Stimulated activated naive B cell treated with anti-CD40 and anti-IgM and Interleukin-4, amounts not matched to agents 10 μg/mL and 1 μg/mL and 100 μg/mL, for 72 hours (primary cell): ENCODE measurements around the gene HSPB7.
"Not testable (repeated sequence)": the region's sequence is repeated elsewhere in the genome, so short reads cannot be mapped to it uniquely, and the experiment has no call there.

Experiments used
- ATAC-seq, 2 donors: fragments of 150-1000 bp; cut with Tn5 transposase; replicated peaks; 2 replicates each; pipeline ENCODE4 v1.10.0; 2021; ENCODE audit warnings: moderate library complexity in 1 of 2
- DNase-seq: peaks from one replicate; pipeline ENCODE4 v3.0.0; 2021
- H3K27ac Mint-ChIP-seq: one replicate; pipeline ENCODE4 v1.8.0; 2022; ENCODE audit warnings: mild to moderate bottlenecking, mixed read lengths
- H3K27me3 Mint-ChIP-seq, 2 donors: one replicate each; pipeline ENCODE4 v1.8.0; 2022; ENCODE audit warnings: mixed read lengths in 2 of 2
- H3K36me3 Mint-ChIP-seq, 2 donors: one replicate each; pipeline ENCODE4 v1.8.0; 2022; ENCODE audit warnings: mixed read lengths in 2 of 2, mild to moderate bottlenecking in 1 of 2
- H3K4me1 Mint-ChIP-seq, 2 donors: one replicate each; pipeline ENCODE4 v1.8.0; 2022; ENCODE audit warnings: mixed read lengths in 2 of 2, mild to moderate bottlenecking in 1 of 2
- H3K4me3 Mint-ChIP-seq, 2 donors: one replicate each; pipeline ENCODE4 v1.8.0; 2022; ENCODE audit warnings: mild to moderate bottlenecking in 2 of 2, mixed read lengths in 2 of 2, moderate library complexity in 1 of 2
- H3K9me3 Mint-ChIP-seq, 2 donors: one replicate each; pipeline ENCODE4 v1.8.0; 2022; ENCODE audit warnings: mixed read lengths in 2 of 2, mild to moderate bottlenecking in 1 of 2

Gene HSPB7

GRCh38 chr1:16055613-16056520 is 38.0 kb upstream of the HSPB7 start:
- Mint-ChIP-seq H3K4me1 (peaks cover 7 to 8% of the 10 kb centered on the region in 2 donors), H3K36me3 (peaks cover 2 to 3% of the 10 kb centered on the region in 2 donors), H3K27me3 (peaks cover 28 to 33% of the 10 kb centered on the region in 2 donors), H3K9me3 (no peaks in the 10 kb centered on the region), H3K4me3 (no peak overlapping the region), H3K27ac (peak overlapping the region; percentile 49)
- peak; percentile 77 for DNase-seq
- ATAC-seq: peak; percentile 91

GRCh38 chr1:16054598-16055540 is 37.0 kb upstream of the HSPB7 start:
- Mint-ChIP-seq H3K27ac (no peak overlapping the region), H3K36me3 (peaks cover 2 to 3% of the 10 kb centered on the region in 2 donors), H3K4me3 (no peak overlapping the region), H3K4me1 (peaks cover 7 to 8% of the 10 kb centered on the region in 2 donors), H3K9me3 (no peaks in the 10 kb centered on the region), H3K27me3 (peaks cover 25 to 32% of the 10 kb centered on the region in 2 donors)
- ATAC-seq (no peak), DNase-seq (no peak)

GRCh38 chr1:16053781-16054502 is 36.1 kb upstream of the HSPB7 start:
- H3K36me3 Mint-ChIP-seq: peaks cover 2 to 3% of the 10 kb centered on the region in 2 donors
- H3K4me3 Mint-ChIP-seq: no peak overlapping the region
- H3K27ac Mint-ChIP-seq: no peak overlapping the region
- H3K9me3 Mint-ChIP-seq: no peaks in the 10 kb centered on the region
- ATAC-seq (no peak), DNase-seq (no peak)
- peaks cover 32 to 39% of the 10 kb centered on the region in 2 donors for H3K27me3 Mint-ChIP-seq
- peaks cover 7 to 8% of the 10 kb centered on the region in 2 donors for H3K4me1 Mint-ChIP-seq

GRCh38 chr1:16051949-16052348 is 34.1 kb upstream of the HSPB7 start:
- H3K9me3 Mint-ChIP-seq, H3K27ac Mint-ChIP-seq, H3K4me3 Mint-ChIP-seq, H3K36me3 Mint-ChIP-seq, DNase-seq, ATAC-seq: not testable (repeated sequence)
- H3K4me1 Mint-ChIP-seq: peaks cover 7 to 13% of the 10 kb centered on the region in 2 donors
- peaks cover 26 to 48% of the 10 kb centered on the region in 2 donors for H3K27me3 Mint-ChIP-seq

- Mint-ChIP-seq H3K9me3 (no peaks in the 10 kb centered on the region), H3K27ac (no peak overlapping the region), H3K36me3 (no peaks in the 10 kb centered on the region), H3K4me1 (peaks cover 4 to 9% of the 10 kb centered on the region in 2 donors), H3K4me3 (no peak overlapping the region), H3K27me3 (peaks cover 23 to 48% of the 10 kb centered on the region in 2 donors)
- ATAC-seq: no peak
- no peak for DNase-seq
Measured at GRCh38 chr1:16051039-16051438, 33.2 kb upstream of the HSPB7 start.

GRCh38 chr1:16050328-16050727 is 32.5 kb upstream of the HSPB7 start:
- peaks cover 0 to 5% of the 10 kb centered on the region in 2 donors for H3K4me1 Mint-ChIP-seq
- no peak for DNase-seq
- no peaks in the 10 kb centered on the region for H3K9me3 Mint-ChIP-seq
- peaks cover 22 to 54% of the 10 kb centered on the region in 2 donors for H3K27me3 Mint-ChIP-seq
- H3K36me3 Mint-ChIP-seq: no peaks in the 10 kb centered on the region
- no peak for ATAC-seq
- H3K27ac Mint-ChIP-seq: no peak overlapping the region
- H3K4me3 Mint-ChIP-seq: no peak overlapping the region

GRCh38 chr1:16048573-16049189 is 30.8 kb upstream of the HSPB7 start:
- Mint-ChIP-seq H3K36me3 (no peaks in the 10 kb centered on the region), H3K4me3 (peak overlapping the region; percentile 29 to 70), H3K4me1 (peaks cover 0 to 5% of the 10 kb centered on the region in 2 donors), H3K27ac (no peak overlapping the region), H3K9me3 (no peaks in the 10 kb centered on the region), H3K27me3 (peaks cover 22 to 64% of the 10 kb centered on the region in 2 donors)
- DNase-seq (peak; percentile 11), ATAC-seq (peak; percentile 48 to 66)

GRCh38 chr1:16047791-16048475 is 30.1 kb upstream of the HSPB7 start:
- H3K27ac Mint-ChIP-seq: no peak overlapping the region
- no peak for DNase-seq
- H3K4me3 Mint-ChIP-seq: no peak overlapping the region
- H3K9me3 Mint-ChIP-seq: no peaks in the 10 kb centered on the region
- peaks cover 27 to 68% of the 10 kb centered on the region in 2 donors for H3K27me3 Mint-ChIP-seq
- H3K4me1 Mint-ChIP-seq: peaks cover 0 to 5% of the 10 kb centered on the region in 2 donors
- no peak for ATAC-seq
- H3K36me3 Mint-ChIP-seq: no peaks in the 10 kb centered on the region

GRCh38 chr1:16046842-16047241 is 29.0 kb upstream of the HSPB7 start:
- H3K27me3 Mint-ChIP-seq: peaks cover 27 to 69% of the 10 kb centered on the region in 2 donors

GRCh38 chr1:16043950-16044349 is 26.1 kb upstream of the HSPB7 start:
- ATAC-seq (no peak), DNase-seq (no peak)
- Mint-ChIP-seq H3K27ac (no peak overlapping the region), H3K36me3 (no peaks in the 10 kb centered on the region), H3K4me3 (no peak overlapping the region), H3K27me3 (peaks cover 13 to 56% of the 10 kb centered on the region in 2 donors), H3K9me3 (no peaks in the 10 kb centered on the region), H3K4me1 (peaks cover 0 to 5% of the 10 kb centered on the region in 2 donors)

More at GRCh38 chr1:16046842-16047241, 29.0 kb upstream of the HSPB7 start:
- no peaks in the 10 kb centered on the region for H3K36me3 Mint-ChIP-seq
- H3K27ac Mint-ChIP-seq: no peak overlapping the region
- no peak overlapping the region for H3K4me3 Mint-ChIP-seq
- no peaks in the 10 kb centered on the region for H3K9me3 Mint-ChIP-seq
- H3K4me1 Mint-ChIP-seq: peaks cover 0 to 5% of the 10 kb centered on the region in 2 donors
- no peak for DNase-seq
- ATAC-seq: no peak

GRCh38 chr1:16043521-16043920 is 25.7 kb upstream of the HSPB7 start, which contains the start of gene CLCNKB:
Gene CLCNKB, plus strand, starts transcription at chr1:16043782. Its CDS starts 711 bp downstream, at chr1:16044493.
- Mint-ChIP-seq H3K36me3 (no peaks in the 10 kb centered on the region), H3K9me3 (no peaks in the 10 kb centered on the region)

GRCh38 chr1:16042654-16043053 is 24.8 kb upstream of the HSPB7 start:
- not testable (repeated sequence) for DNase-seq, H3K36me3 Mint-ChIP-seq, ATAC-seq, H3K9me3 Mint-ChIP-seq, H3K4me3 Mint-ChIP-seq, H3K4me1 Mint-ChIP-seq, H3K27ac Mint-ChIP-seq
- H3K27me3 Mint-ChIP-seq: peaks cover 13 to 45% of the 10 kb centered on the region in 2 donors

More at GRCh38 chr1:16043521-16043920, 25.7 kb upstream of the HSPB7 start, which contains the start of gene CLCNKB:
- DNase-seq (no peak), ATAC-seq (no peak)
- no peak within 1 kb of the TSS for H3K4me3 Mint-ChIP-seq
- H3K4me1 Mint-ChIP-seq: peaks cover 0 to under 1% of the 10 kb centered on the region in 2 donors
- H3K27me3 Mint-ChIP-seq: peaks cover 13 to 52% of the 10 kb centered on the region in 2 donors
- no peak within 1 kb of the TSS for H3K27ac Mint-ChIP-seq

- Mint-ChIP-seq H3K9me3 (no peaks in the 10 kb centered on the region), H3K4me3 (no peak overlapping the region), H3K4me1 (no peaks in the 10 kb centered on the region), H3K27me3 (peaks cover 17 to 45% of the 10 kb centered on the region in 2 donors), H3K36me3 (no peaks in the 10 kb centered on the region), H3K27ac (no peak overlapping the region)
- ATAC-seq (no peak), DNase-seq (no peak)
Measured at GRCh38 chr1:16042096-16042495, 24.3 kb upstream of the HSPB7 start.
